Pancreas (tissue), 10 donors: Measurements from ENCODE around the gene VPS52. TPM values are rescaled to one million over a fixed set of nuclear protein-coding genes. Genes with fewer than 3 reads are reported as not detected.
"Not testable (repeated sequence)": the region's sequence is repeated elsewhere in the genome, so short reads cannot be mapped to it uniquely, and the experiment has no call there.

ENCODE experiments used
- ATAC-seq, 4 donors: fragments of 200-7000 bp; cut with Tn5 transposase; one replicate each; pipeline versions ENCODE4 v1.8.0 to v1.9.1; 2020; ENCODE audit warnings: mild to moderate bottlenecking in 4 of 4, moderate library complexity in 4 of 4
- DNase-seq, 6 donors: peaks; one replicate each; pipeline ENCODE4 v3.0.0-alpha.2; 2020
- FAIRE-seq: peaks from 2 replicates; lab custom pipeline; 2012; peaks lifted over from hg19 to GRCh38; lab: Jason Lieb, UNC
- H3K27ac ChIP-seq, 4 donors: fragments of 200-600 bp; sonication (generic); 1 replicate in 3 of 4; 2 replicates in 1 of 4; pipeline versions ENCODE4 v1.5.0 to v1.8.0; 2020
- H3K27me3 ChIP-seq, 4 donors: fragments of 200-600 bp; one replicate each; pipeline ENCODE4 v1.8.0; 2021
- H3K36me3 ChIP-seq, 3 donors: fragments of 200-600 bp; sonication (generic) in 1 of 3; one replicate each; pipeline versions ENCODE4 v1.5.0 to v1.8.0; 2020 to 2021
- H3K4me1 ChIP-seq, 3 donors: fragments of 200-600 bp; one replicate each; pipeline ENCODE4 v1.8.0; 2021
- H3K4me3 ChIP-seq, 4 donors: fragments of 200-600 bp; sonication (generic) in 2 of 4; one replicate each; pipeline versions ENCODE4 v1.5.0 to v1.8.0; 2020 to 2021
- H3K9me3 ChIP-seq, 4 donors: fragments of 200-600 bp; one replicate each; pipeline ENCODE4 v1.8.0; 2021
- CTCF ChIP-seq, 4 donors: fragments of 200-600 bp; sonication (generic) in 3 of 4; IDR thresholded peaks; one replicate each; pipeline versions ENCODE4 v1.5.0 to v1.8.0; 2021; ENCODE audit warnings: antibody characterized with exemption in 4 of 4
- WGBS, 2 donors: extraction: QIAGEN DNeasy Blood & Tissue Kit; methylation state at CpG; one replicate each; pipeline ENCODE4 v1.1.7; 2013; 5-methylcytosine and 5-hydroxymethylcytosine counted together
- intact Hi-C, 3 donors: fragments of 100-400 bp; cut with DNase I; formaldehyde crosslinking; loops; one replicate each; pipeline versions ENCODE4 v1.11.1 to v1.14.2; 2022
- polyA plus RNA-seq, 2 donors: library from polyadenylated mRNA; stranded (reverse); fragments of 200-250 nt; gene quantifications; one replicate each; pipeline ENCODE4 v1.2.3, GENCODE V29; 2013
- total RNA-seq, 6 donors: library from RNA; stranded (reverse); fragmentation: NEBNext Ultra II Directional in 4 of 6; extraction: Animal tissue kit (Norgen Biotek cat#: 25700) in 4 of 6; gene quantifications; one replicate each; pipeline versions ENCODE4 v1.2.1 to v1.2.4, GENCODE V29; 2021 to 2023
- donor health status: healthy with polysubstance abuse.
- donor health status: DM: no; HTN: no; CAD: no; lungs with moderate emphysema.
- donor health status: DM: no; HTN: no; CAD: no.
- donor health status: control.
- donor health status: control.
- donor health status: Bipolar disorder and iron deficiency.
- donor health status: DM: yes; HTN: yes; CAD: no.
- donor health status: DM: no; HTN: no; CAD: no.
- donor health status: DM: no; HTN: no; CAD: no.
- donor health status: DM: yes; HTN: yes; CAD: no.

Gene VPS52
- total and polyA plus RNA-seq, 8 donors = 23.2 to 62.2 (median 30.0) TPM

- no peak for DNase-seq
- peak overlapping the region; percentile 81 to 93 (median 92) for H3K27ac ChIP-seq
- 1 to 3% methylated on average over 7 of the region's 7 CpGs for WGBS, 2 donors
- ATAC-seq = peak; percentile 16 to 31 (median 26)
- peak overlapping the region; percentile 75 to 89 (median 82) for H3K4me3 ChIP-seq
- intact Hi-C loops = no loop called here
- no peaks in the 10 kb centered on the region for H3K27me3 ChIP-seq
- no peaks in the 10 kb centered on the region for H3K9me3 ChIP-seq
- FAIRE-seq = no peak
- peaks cover 0 to 39% (median 30%) of the 10 kb centered on the region in 3 donors for H3K36me3 ChIP-seq
- peaks cover 22 to 29% (median 23%) of the 10 kb centered on the region in 3 donors for H3K4me1 ChIP-seq
- no peak for TF ChIP-seq CTCF (IDR thresholded peaks at IDR 0.05)
Measured at GRCh38 chr6:33271117-33271467, 584 bp downstream of the VPS52 start.

- Histone ChIP-seq H3K4me1 (no peaks in the 10 kb centered on the region), H3K27me3 (no peaks in the 10 kb centered on the region), H3K4me3 (no peak overlapping the region), H3K36me3 (peaks cover 0 to 36% (median 23%) of the 10 kb centered on the region in 3 donors), H3K9me3 (no peaks in the 10 kb centered on the region), H3K27ac (no peak overlapping the region)
- no peak for TF ChIP-seq CTCF (IDR thresholded peaks at IDR 0.05)
- intact Hi-C loops = no loop called here
- no peak for ATAC-seq
- WGBS, 2 donors = 83 to 91% methylated on average over 7 of the region's 7 CpGs
- no peak for FAIRE-seq
- no peak for DNase-seq
Measured at GRCh38 chr6:33264015-33264414, 7.7 kb downstream of the VPS52 start.

GRCh38 chr6:33262490-33262889, 9.2 kb downstream of the VPS52 start:
- FAIRE-seq, H3K27ac ChIP-seq, ATAC-seq, DNase-seq, H3K4me3 ChIP-seq, intact Hi-C loops, H3K4me1 ChIP-seq, H3K9me3 ChIP-seq, H3K27me3 ChIP-seq: not testable (repeated sequence)
- H3K36me3 ChIP-seq = peaks cover 0 to 25% (median 13%) of the 10 kb centered on the region in 3 donors
- WGBS, 2 donors = 89 to 93% methylated on average over 3 of the region's 3 CpGs

- FAIRE-seq = no peak
- no peak for TF ChIP-seq CTCF (IDR thresholded peaks at IDR 0.05)
- no peak for DNase-seq
- peaks cover 0 to 9% (median 7%) of the 10 kb centered on the region in 3 donors for H3K36me3 ChIP-seq
- intact Hi-C loops = no loop called here
- no peaks in the 10 kb centered on the region for H3K27me3 ChIP-seq
- no peaks in the 10 kb centered on the region for H3K4me1 ChIP-seq
- H3K4me3 ChIP-seq = no peak overlapping the region
- peak in 1 of 4 donors; percentile 15 for ATAC-seq
- no peaks in the 10 kb centered on the region for H3K9me3 ChIP-seq
- H3K27ac ChIP-seq = no peak overlapping the region
- WGBS, 2 donors = 59% methylated on average over 5 of the region's 5 CpGs
Measured at GRCh38 chr6:33259032-33259431, 12.6 kb downstream of the VPS52 start.

GRCh38 chr6:33254591-33254990, 17.1 kb downstream of the VPS52 start:
- Histone ChIP-seq H3K4me1 (peaks cover 0 to 6% (median 0%) of the 10 kb centered on the region in 3 donors), H3K9me3 (no peaks in the 10 kb centered on the region), H3K36me3 (peaks cover 0 to 9% (median 5%) of the 10 kb centered on the region in 3 donors), H3K27ac (no peak overlapping the region), H3K27me3 (no peaks in the 10 kb centered on the region), H3K4me3 (no peak overlapping the region)
- intact Hi-C loops = no loop called here
- DNase-seq = no peak
- FAIRE-seq = no peak
- 91 to 95% methylated on average over 4 of the region's 4 CpGs for WGBS, 2 donors
- ATAC-seq = no peak
- TF ChIP-seq CTCF (IDR thresholded peaks at IDR 0.05) = no peak
